OCI-LY1 (cell line): ENCODE results near the gene TRIP12.

ENCODE experiments used
- CTCF ChIP-seq: fragments of 200-600 bp; sonication (generic), shearing (Covaris generic); IDR thresholded peaks from 2 replicates; pipeline ENCODE4 v1.5.1; 2017; ENCODE audit warnings: mild to moderate bottlenecking, antibody characterized with exemption, low read length, moderate library complexity, mixed read lengths
- EZH2 ChIP-seq: fragments of 200-600 bp; sonication (generic), shearing (Covaris generic); IDR thresholded peaks from 2 replicates; pipeline ENCODE4 v1.8.0; 2017; ENCODE audit warnings: borderline replicate concordance, mixed run types, mild to moderate bottlenecking, antibody characterized with exemption, low read length, moderate library complexity, mixed read lengths

DNA sequence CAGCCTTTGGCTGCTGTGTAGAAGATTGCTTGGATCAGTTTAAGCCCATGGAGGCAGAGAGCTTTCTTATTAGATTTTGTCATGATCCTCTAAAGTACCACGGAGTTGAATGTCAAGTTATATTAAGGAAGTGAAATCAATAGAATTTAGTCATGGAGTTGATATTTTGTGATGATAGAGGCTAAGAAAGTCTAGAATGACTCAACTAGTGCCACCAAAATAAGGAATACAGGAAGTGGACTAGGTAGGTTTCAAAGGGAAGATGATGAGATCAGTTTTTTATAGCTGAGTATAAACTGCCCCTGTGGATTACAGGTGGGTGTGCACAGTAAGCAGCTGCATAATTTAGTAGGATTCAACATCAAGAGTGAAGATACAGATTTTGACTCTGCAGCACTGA, 25.7 kb upstream of the TRIP12 start:
- TF ChIP-seq CTCF (no peak), EZH2 (no peak)
